ENCODE results near the gene MAP2.
A peak's percentile ranks its signal among the peaks of the same experiment; 100 is the strongest.

Gene MAP2

GRCh38 chr2:209534228-209534627, 110.4 kb downstream of the MAP2 start:
- no peak for DNase-seq

- no peak for DNase-seq
Observed at GRCh38 chr2:209536363-209536762, 112.5 kb downstream of the MAP2 start.

DNA sequence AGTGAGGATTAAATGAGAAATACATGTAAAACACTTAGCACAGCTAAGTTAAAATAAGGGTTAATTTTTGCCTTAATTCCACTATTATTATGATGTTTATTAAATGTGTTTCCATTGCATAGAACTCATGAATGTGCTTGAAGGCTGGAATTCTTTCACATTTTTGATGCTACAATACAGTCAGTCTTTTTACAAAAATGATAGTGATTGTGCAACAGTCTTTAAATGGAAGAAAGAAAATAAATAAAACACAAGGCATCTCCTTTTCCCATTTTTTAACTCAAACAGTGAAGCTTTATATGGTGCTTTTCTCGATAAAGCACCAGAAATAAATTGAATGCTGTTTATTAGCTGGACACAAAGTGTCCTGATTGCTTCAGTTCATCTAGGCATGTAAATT, 123.9 kb downstream of the MAP2 start:
- no peak for DNase-seq

DNA sequence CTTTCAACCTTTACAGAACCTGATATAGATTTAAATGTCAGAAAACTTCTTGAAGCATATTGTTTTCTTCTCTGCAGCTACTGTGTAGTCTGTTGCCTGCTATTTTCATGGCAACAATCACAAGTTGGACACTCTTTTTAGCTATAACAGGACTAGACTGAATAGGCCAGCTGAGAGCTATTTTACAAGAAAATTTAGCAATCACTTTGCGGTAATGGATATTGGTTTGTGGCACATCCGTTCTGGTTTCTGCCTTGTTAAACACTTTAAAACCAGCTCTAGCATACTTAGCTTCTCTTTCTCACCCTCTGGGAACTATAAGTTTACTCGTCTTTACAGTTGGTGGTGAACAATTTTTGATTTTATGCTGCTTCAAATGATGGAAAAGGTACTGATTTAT, 125.7 kb downstream of the MAP2 start:
- no peak for DNase-seq

DNA sequence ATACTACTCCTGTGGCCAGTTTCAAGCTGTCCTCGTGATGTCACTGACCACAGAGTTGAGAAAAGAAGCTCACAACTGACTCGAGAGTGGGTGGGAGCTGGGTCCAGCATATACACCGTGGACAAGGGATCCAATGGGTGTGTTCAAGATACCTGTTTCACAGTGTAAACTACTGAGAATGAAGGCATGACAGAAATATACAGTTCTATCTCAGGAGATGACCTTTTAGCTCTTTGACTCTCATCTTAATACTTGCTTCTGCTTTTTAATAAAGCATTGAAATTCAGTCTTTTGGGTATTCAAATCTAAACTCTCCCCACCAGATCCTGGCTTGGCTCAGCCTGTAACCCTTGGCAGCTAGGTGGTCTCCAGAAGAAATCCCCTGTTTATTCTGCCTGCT, 130.1 kb downstream of the MAP2 start:
- DNase-seq: peak in 1 of 2 donors; percentile 6

- DNase-seq: peak in 1 of 2 donors; percentile 27
Observed at GRCh38 chr2:209556354-209556961, 132.6 kb downstream of the MAP2 start.

DNA sequence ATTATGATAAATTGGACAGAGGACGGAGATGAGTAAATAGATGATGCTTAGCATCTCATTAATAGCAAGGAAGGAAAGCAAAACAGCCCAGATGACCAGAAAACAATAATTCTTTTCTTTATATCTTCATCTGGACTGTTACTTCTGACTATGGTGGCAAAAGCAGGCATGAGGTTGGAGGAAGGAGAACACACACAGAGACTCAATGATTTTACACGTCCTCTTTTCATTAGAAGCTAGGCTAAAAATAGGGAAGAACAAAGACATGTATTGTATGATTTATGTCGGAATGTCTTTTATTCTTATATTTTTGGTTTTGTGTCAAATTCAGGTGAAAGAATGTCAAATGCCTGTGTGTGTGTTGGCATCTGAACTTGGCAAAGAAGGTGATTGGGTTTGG, 137.1 kb downstream of the MAP2 start:
- DNase-seq: no peak

DNA sequence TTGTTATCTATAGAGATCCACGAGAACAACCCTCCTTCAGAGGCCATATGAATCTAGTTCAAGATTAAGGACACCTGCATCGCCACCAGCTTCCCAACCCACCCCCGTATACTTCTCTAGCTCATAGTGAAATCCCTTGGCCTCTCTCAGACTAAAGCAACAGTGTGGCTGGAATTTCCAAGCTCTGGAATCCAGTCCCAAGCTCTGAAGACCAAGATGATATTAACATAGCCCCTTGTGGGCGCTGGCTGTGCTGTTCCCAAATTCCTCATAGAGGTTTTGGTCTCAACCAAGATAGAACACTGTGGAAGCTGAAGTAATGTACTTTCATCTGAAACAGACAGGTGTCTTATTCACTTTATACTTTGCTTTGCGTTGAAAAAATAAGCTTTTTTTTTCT, 139.6 kb downstream of the MAP2 start:
- DNase-seq: no peak

DNA sequence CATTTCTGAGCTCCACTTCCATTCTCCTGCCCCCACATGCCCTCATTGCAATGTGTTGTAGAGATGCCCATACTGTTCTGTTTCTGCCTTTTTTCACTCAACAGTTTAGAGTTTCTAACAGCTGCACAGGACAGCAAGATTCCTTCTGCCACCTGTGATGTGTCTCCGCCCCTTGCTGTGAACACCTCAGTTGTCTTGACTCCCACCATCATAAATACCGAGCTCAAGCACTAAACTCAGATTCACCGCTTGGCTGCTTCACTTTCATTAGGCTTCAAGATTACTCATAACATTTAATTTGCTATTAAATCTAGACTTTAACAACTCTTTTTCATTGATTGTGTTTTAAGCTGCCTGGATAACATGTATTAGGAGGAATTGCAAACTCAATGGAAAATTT, 141.0 kb downstream of the MAP2 start:
- no peak for DNase-seq

DNA sequence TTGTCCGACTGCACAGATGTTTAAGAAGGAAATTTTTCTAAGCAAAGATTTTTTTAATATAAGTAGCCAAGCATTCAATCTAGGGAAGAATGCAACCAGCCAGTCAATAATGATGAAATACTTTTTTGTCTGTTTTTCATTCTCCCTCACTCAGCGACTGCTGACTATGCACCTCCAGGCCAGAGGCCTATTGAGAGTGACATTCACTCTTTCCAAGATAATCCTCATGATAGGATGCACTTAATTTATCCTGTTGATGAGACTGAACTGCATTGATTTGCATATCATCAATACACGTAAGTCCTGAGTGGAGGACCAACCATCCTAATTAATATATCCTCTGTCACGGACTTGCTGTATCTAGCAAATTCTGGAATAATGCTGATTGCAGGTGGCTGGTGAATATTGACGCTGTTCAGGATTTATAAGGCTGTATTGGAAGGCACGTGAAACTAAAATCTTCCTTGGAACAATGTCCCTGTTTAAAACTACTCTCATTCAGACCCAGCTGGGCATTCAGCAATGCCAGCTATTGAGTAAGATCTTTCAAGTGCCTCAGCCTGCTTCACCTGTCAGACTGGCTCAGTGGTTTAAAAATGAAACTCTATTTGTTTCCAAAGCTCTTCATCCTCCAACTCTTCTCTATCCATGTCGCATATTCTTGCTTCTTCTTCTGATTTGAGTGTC, 142.2 kb downstream of the MAP2 start:
- no peak for DNase-seq

DNA sequence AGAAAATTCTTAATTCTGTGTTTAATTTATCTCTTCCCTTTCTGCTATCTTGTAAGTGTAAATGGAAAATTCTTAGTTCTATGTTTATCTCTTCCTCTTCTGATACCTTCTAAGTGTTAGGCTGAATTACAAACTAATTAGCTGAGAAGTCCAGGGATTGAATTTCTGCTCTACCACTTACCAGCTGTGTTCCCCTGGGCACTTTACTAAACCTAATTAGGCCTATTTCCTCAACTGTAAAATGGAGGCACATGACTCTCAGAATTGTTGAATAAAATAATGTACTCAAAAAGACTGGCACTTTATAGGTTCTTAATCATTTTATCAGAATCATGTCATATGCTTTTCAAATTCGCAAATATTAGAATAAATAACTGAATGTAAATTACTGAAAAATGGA, 146.3 kb downstream of the MAP2 start:
- no peak for DNase-seq

GRCh38 chr2:209574515-209574914, 150.7 kb downstream of the MAP2 start:
- DNase-seq: no peak

DNA sequence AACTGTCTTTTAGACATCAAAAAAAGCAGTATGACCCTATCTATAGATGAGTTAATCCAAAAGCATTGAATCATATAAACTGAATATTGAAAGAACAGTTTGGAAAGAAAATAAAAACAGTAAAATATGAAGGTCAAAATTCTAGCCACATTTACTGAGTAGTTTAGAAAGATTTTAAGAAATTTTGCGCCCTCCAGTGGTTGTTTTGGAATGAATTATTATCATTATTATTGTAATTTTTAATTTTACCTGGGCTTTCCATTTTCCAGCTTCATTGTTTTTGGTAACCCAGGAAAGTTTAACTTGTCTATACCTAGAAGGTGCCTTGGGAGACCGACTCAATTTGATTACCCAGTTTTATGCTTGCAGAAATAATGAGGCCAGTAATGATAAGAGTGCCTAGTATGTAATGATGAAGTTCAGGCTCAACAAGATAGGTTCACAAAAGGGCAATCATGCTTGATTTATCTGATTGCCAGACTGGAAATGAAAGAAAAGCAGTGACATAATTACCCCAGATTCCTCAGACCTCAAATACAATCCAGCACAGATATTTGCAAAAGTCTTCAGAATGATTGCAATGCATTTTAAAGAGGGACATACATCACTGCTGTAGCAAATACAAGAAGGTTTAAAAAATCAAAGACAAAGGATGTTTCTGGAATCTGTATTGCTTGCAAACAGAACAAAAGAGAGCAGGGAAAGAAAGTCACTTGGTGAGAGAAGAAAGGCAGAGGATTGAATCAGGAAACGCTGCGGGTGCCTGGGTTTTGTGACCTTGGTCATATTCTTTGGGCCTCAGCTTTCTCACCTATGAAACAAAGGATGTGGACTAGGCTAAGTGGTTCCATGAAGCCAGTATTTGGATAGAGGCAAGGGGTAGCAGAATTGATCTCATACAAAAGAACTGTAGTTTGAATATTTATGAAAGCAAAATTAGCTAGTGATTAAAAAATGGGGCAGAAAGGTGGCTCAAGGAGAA, 153.8 kb downstream of the MAP2 start:
- peak in 1 of 2 donors; percentile 61 for DNase-seq

DNA sequence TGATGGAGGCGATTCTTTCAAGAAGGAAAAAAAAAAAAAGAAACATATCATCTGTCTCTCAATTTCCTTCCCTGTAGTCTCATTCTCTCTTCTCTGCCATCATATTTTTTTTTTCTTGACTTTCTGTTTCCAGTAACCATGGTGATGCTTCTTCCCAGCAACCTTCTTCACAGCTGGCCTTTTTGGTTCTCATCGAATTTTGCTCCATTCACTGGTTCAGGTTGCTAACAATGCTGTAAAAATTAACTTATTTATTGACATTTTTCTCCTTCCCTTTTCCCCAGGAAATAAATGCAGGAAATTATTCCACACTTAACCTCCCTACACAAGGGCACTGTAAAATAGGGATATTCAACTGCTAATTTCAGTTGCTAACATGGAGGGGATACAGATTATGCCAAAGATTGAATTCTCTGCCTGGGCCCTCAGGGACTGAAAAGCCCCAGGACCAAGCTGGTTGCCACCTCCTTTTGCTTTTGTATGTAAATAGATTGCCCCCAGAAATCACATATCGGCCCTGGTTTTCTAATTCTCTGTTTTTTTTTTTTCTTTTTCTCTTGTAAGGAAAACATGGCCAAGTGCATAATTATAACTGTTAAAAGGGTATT, 154.7 kb downstream of the MAP2 start:
- no peak for DNase-seq

GRCh38 chr2:209579230-209579749, 155.4 kb downstream of the MAP2 start:
- DNase-seq: peak in 1 of 2 donors; percentile 3

- DNase-seq: no peak
Observed at GRCh38 chr2:209581040-209581439, 157.2 kb downstream of the MAP2 start.

- DNase-seq: no peak
Observed at GRCh38 chr2:209582281-209582680, 158.4 kb downstream of the MAP2 start.

DNA sequence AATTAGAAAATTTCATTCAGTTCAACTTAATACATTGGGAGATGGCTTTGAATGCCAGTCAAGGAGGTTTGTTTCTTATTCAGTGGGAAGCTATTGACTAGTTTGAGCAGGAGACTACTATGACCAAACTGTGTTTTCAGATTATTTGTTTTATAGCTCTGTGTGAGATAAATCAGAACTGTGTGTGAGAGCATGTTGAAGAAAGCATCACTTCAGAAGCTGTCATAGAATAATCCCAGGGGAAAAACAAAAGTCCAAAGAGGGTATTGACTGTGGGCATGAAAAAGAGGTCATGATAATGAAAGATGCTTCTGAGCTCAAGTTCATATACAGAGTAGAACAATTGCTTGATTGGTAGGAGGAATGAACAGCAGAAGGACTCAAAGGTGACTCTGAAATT, 160.6 kb downstream of the MAP2 start:
- no peak for DNase-seq

DNA sequence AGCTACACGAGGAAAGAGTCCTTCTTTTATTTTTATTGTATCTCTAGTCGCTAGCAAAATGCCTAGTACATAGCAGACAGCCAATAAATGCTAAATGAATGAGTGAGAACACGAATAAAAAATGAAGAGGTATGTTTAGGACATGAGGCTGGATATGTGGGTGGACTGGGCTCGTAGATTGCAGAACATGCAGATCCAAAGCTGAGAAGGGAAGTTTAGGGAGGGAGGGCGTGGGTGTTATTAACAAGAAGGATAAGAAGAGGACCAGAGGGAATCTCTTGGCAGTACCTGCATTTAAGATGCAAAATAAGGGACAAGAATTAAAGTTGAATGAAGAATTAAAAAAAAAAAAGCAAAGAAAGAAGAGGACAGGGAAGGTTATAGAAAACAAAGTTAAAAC, 161.1 kb downstream of the MAP2 start:
- DNase-seq: no peak

DNA sequence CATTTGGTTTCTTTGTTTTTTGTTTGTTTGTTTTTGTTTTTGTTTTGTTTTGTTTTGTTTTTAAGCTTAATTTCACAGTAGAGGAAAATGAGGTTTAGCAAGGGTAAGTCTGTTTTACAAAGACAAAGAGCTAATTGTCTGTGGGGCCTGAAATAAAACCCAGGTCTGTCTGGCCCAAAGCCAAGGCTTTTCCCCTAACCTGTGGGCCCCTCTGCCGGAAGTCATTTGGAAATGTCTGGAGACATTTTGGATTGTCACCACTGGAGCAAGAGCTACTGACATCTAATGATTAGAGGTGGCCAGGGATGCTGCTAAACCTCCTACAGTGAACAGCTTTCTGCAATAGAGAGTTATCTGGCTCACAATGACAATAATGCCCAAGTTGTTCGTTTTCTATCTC, 167.2 kb downstream of the MAP2 start:
- DNase-seq: no peak

- DNase-seq: no peak
Observed at GRCh38 chr2:209592106-209592505, 168.3 kb downstream of the MAP2 start.

DNA sequence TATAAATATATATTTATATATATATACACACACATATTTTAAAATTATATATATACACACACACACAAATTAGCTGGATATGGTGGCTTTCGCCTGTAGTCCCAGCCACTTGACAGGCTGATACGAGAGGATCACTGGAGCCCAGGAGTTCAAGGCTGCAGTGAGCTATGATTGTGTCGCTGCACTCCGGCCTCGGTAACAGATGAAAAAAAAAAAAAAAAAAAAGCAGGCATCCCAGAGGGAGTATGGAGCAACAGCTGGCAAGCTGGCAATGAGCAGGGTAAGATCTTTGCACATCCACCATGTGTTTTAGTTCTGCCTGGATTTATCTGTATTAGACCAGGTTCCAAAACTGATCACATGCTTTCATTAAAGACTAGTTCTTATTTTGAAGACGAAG, 170.1 kb downstream of the MAP2 start:
- no peak for DNase-seq

DNA sequence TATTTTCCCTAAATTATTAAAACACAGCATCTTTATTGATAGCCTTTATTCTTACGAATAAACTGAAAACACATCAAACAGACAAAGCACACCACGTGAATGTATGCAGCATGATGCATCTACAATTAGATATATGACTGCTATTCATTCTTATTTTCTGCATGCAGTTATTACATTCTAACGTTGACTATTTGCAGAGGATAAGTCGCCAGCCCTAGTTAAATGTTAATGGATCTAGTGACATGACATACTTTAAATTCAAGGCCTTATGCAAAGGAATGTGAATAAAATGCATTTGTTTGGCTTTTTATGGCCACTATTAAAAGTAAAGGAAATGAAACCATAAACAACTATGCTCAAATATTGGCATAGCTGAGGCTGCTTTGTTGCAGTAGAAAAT, 172.4 kb downstream of the MAP2 start:
- no peak for DNase-seq
